IMR-90 (cell line): ENCODE measurements around the gene ABHD16A. TPM values are rescaled to one million over a fixed set of nuclear protein-coding genes. Genes with fewer than 3 reads are reported as not detected.

Experiments used
- ATAC-seq: fragments of 200-7000 bp; cut with Tn5 transposase; 2 replicates; pipeline ENCODE4 v1.9.1; 2020; ENCODE audit warnings: low read depth, mild to moderate bottlenecking, moderate library complexity
- BruUV-seq: library from RNA; stranded (reverse); fragments of 400-500 nt; replicated peaks from 2 replicates; lab custom pipeline; 2021; lab: Mats Ljungman, UMichigan
- CTCF ChIA-PET: fragments of 300-600 bp; formaldehyde crosslinking; extraction: SDS; loops from one replicate; lab custom pipeline; 2021; ENCODE audit warnings: antibody characterized with exemption; lab: Yijun Ruan, JAX
- POLR2A ChIA-PET: fragments of 300-600 bp; sonication (Branson Sonifier 250); formaldehyde crosslinking; loops from one replicate; lab custom pipeline; 2022; ENCODE audit warnings: antibody characterized with exemption; ENCODE audit not compliant: unreplicated experiment; lab: Charles Lee
- DNase-seq: peaks from one replicate; pipeline ENCODE4 v3.0.0; 2013
- H2AFZ ChIP-seq: replicated peaks from 2 replicates; pipeline ENCODE3; 2013; ENCODE audit warnings: low read length, mild to moderate bottlenecking; ENCODE audit not compliant: poor library complexity
- H2AK5ac ChIP-seq: 2 replicates; pipeline ENCODE4 v1.6.1; 2013; ENCODE audit warnings: low read depth, low read length, inconsistent platforms
- H2AK9ac ChIP-seq: replicated peaks from 2 replicates; pipeline ENCODE3; 2013; ENCODE audit warnings: mild to moderate bottlenecking, low read depth, low read length, moderate library complexity; ENCODE audit not compliant: poor library complexity
- H2BK120ac ChIP-seq: 2 replicates; pipeline ENCODE4 v1.6.1; 2013; ENCODE audit warnings: low read depth, low read length, inconsistent platforms
- H2BK15ac ChIP-seq: 3 replicates; pipeline ENCODE4 v1.6.1; 2013; ENCODE audit warnings: low read depth, low read length, inconsistent platforms
- H2BK20ac ChIP-seq: 2 replicates; pipeline ENCODE4 v1.6.1; 2013; ENCODE audit warnings: low read depth, mild to moderate bottlenecking, inconsistent platforms, low read length, moderate library complexity
- H2BK5ac ChIP-seq: 2 replicates; pipeline ENCODE4 v1.6.1; 2013; ENCODE audit warnings: mild to moderate bottlenecking, low read depth, low read length, inconsistent platforms; ENCODE audit not compliant: poor library complexity, severe bottlenecking
- H3K14ac ChIP-seq: replicated peaks from 2 replicates; pipeline ENCODE4 v1.6.1; 2013; ENCODE audit warnings: low read depth, low read length, inconsistent platforms
- H3K18ac ChIP-seq: 2 replicates; pipeline ENCODE4 v1.6.1; 2013; ENCODE audit warnings: low read depth, low read length, control low read depth
- H3K23ac ChIP-seq: 2 replicates; pipeline ENCODE4 v1.6.1; 2013; ENCODE audit warnings: low read depth, low read length, inconsistent platforms
- H3K27ac ChIP-seq: 2 replicates; pipeline ENCODE4 v1.5.1; 2013; ENCODE audit warnings: mild to moderate bottlenecking, control low read depth, low read length; ENCODE audit not compliant: insufficient read depth
- H3K27me3 ChIP-seq: 2 replicates; pipeline ENCODE4 v1.6.1; 2013; ENCODE audit warnings: low read length; ENCODE audit not compliant: control insufficient read depth, insufficient read depth
- H3K36me3 ChIP-seq: 2 replicates; pipeline ENCODE4 v1.6.1; 2013; ENCODE audit warnings: low read length, mixed read lengths; ENCODE audit not compliant: control insufficient read depth, insufficient read depth
- H3K4ac ChIP-seq: 2 replicates; pipeline ENCODE4 v1.6.1; 2013; ENCODE audit warnings: low read depth, low read length, inconsistent platforms
- H3K4me1 ChIP-seq: 2 replicates; pipeline ENCODE4 v1.6.1; 2013; ENCODE audit warnings: low read length, mixed read lengths; ENCODE audit not compliant: control insufficient read depth, insufficient read depth
- H3K4me2 ChIP-seq: 2 replicates; pipeline ENCODE4 v1.6.1; 2013; ENCODE audit warnings: low read depth, mild to moderate bottlenecking, control low read depth, low read length, moderate library complexity
- H3K4me3 ChIP-seq: 2 replicates; pipeline ENCODE4 v1.5.1; 2013; ENCODE audit warnings: low read depth, mild to moderate bottlenecking, control low read depth, low read length, moderate library complexity; ENCODE audit not compliant: insufficient read depth
- H3K56ac ChIP-seq: 2 replicates; pipeline ENCODE4 v1.6.1; 2013; ENCODE audit warnings: low read length, inconsistent platforms; ENCODE audit not compliant: insufficient read depth; ENCODE audit errors: extremely low read depth
- H3K79me1 ChIP-seq, 2 experiments: 2 replicates each; pipeline ENCODE4 v1.6.1; 2013; ENCODE audit warnings: low read length in 2 of 2, inconsistent platforms in 1 of 2, low read depth in 1 of 2
- H3K9ac ChIP-seq: 2 replicates; pipeline ENCODE4 v1.6.1; 2013; ENCODE audit warnings: low read depth, low read length, control low read depth
- H3K9me1 ChIP-seq: 2 replicates; pipeline ENCODE4 v1.6.1; 2013; ENCODE audit warnings: low read length, inconsistent platforms; ENCODE audit not compliant: insufficient read depth
- H3K9me3 ChIP-seq: 2 replicates; pipeline ENCODE4 v1.6.1; 2013; ENCODE audit warnings: low read length; ENCODE audit not compliant: control insufficient read depth, insufficient read depth
- H4K20me1 ChIP-seq: 2 replicates; pipeline ENCODE4 v1.6.1; 2013; ENCODE audit warnings: low read length, inconsistent platforms; ENCODE audit not compliant: insufficient read depth
- H4K5ac ChIP-seq: 2 replicates; pipeline ENCODE4 v1.6.1; 2013; ENCODE audit warnings: mild to moderate bottlenecking, low read depth, low read length, control low read depth
- H4K8ac ChIP-seq, 2 experiments: 2 replicates each; pipeline ENCODE4 v1.6.1; 2013; ENCODE audit warnings: low read depth in 2 of 2, low read length in 2 of 2, control low read depth in 1 of 2, inconsistent platforms in 1 of 2
- H4K91ac ChIP-seq: 2 replicates; pipeline ENCODE4 v1.6.1; 2013; ENCODE audit warnings: low read depth, low read length, inconsistent platforms; ENCODE audit not compliant: insufficient read depth
- BHLHE40 ChIP-seq: fragments of 150-350 bp; IDR thresholded peaks from 2 replicates; pipeline ENCODE4 v1.6.1; 2016; ENCODE audit warnings: mild to moderate bottlenecking, low read depth, low read length
- CEBPB ChIP-seq: IDR thresholded peaks from 2 replicates; pipeline ENCODE4 v1.6.1; 2012; ENCODE audit warnings: low read depth, low read length, improper control_type of control experiment
- CHD1 ChIP-seq: IDR thresholded peaks from 2 replicates; pipeline ENCODE4 v1.6.1; 2012; ENCODE audit warnings: low read depth, low read length, improper control_type of control experiment
- FOS ChIP-seq: fragments of 150-350 bp; IDR thresholded peaks from 2 replicates; pipeline ENCODE4 v1.6.1; 2016; ENCODE audit warnings: low read depth, low read length
- MAZ ChIP-seq: IDR thresholded peaks from 2 replicates; pipeline ENCODE4 v1.6.1; 2012; ENCODE audit warnings: low read depth, mild to moderate bottlenecking, low read length, improper control_type of control experiment, moderate library complexity, borderline replicate concordance
- MXI1 ChIP-seq: IDR thresholded peaks from 2 replicates; pipeline ENCODE4 v1.6.1; 2012; ENCODE audit warnings: low read depth, mild to moderate bottlenecking, low read length, moderate library complexity, borderline replicate concordance
- POLR2A ChIP-seq: IDR thresholded peaks from 2 replicates; pipeline ENCODE4 v1.6.1; 2012; ENCODE audit warnings: mild to moderate bottlenecking, low read depth, low read length
- RCOR1 ChIP-seq: IDR thresholded peaks from 2 replicates; pipeline ENCODE4 v1.6.1; 2012; ENCODE audit warnings: mild to moderate bottlenecking, low read length, improper control_type of control experiment; ENCODE audit not compliant: insufficient replicate concordance
- RFX5 ChIP-seq: IDR thresholded peaks from 2 replicates; pipeline ENCODE4 v1.8.0; 2012; ENCODE audit warnings: low read depth, mild to moderate bottlenecking, low read length, moderate library complexity
- SMC3 ChIP-seq: fragments of 150-350 bp; IDR thresholded peaks from 2 replicates; pipeline ENCODE4 v1.6.1; 2016; ENCODE audit warnings: low read depth, mild to moderate bottlenecking, antibody characterized with exemption, low read length, moderate library complexity
- WGBS, 2 experiments: methylation state at CpG; one replicate each; pipeline versions ENCODE4 v1.1.5 to v1.1.7; 2013; ENCODE audit warnings: missing lambda C conversion rate in 2 of 2; ENCODE audit not compliant: insufficient read length in 1 of 2; ENCODE audit errors: extremely low coverage in 2 of 2; 5-methylcytosine and 5-hydroxymethylcytosine counted together
- dilution Hi-C: fragments of 300-500 bp; cut with HindIII; formaldehyde crosslinking; loops from one replicate; pipeline ENCODE4 v1.14.3; 2018; ENCODE audit warnings: low sequenced_read_pairs; ENCODE audit not compliant: unreplicated experiment
- in situ Hi-C: fragments of 300-500 bp; cut with MboI; formaldehyde crosslinking; loops from 3 replicates; pipeline ENCODE4 v1.14.3; 2019; ENCODE audit warnings: low sequenced_read_pairs, inconsistent platforms, mixed read lengths
- intact Hi-C: fragments of 100-400 bp; cut with micrococcal nuclease; formaldehyde crosslinking; loops from 2 replicates; pipeline ENCODE4 v1.10.0; 2022
- polyA plus RNA-seq, 3 experiments: library from polyadenylated mRNA; depleted of rRNA; stranded (reverse); fragments of >200 nt; gene quantifications; 2 replicates each; pipeline ENCODE4 v1.2.3, GENCODE V29; 2012; ENCODE audit warnings: low replicate concordance in 1 of 3
- total RNA-seq: library from RNA; depleted of rRNA; stranded (reverse); fragments of >200 nt; gene quantifications from 2 replicates; pipeline ENCODE4 v1.2.3, GENCODE V29; 2012
- TF ChIP-seq, protein P1 (sequence below): conservative IDR thresholded peaks from 2 replicates; pipeline ENCODE4 v1.5.1; 2012; ENCODE audit warnings: mild to moderate bottlenecking, low read depth, low read length, improper control_type of control experiment
- TF ChIP-seq, protein P2 (sequence below): fragments of 150-350 bp; IDR thresholded peaks from 2 replicates; pipeline ENCODE4 v1.6.1; 2016; ENCODE audit warnings: low read depth, mild to moderate bottlenecking, low read length, moderate library complexity, borderline replicate concordance

Gene ABHD16A
- total and polyA plus RNA-seq, 2 of the 4 experiments (the other 2 are of a cell fraction) = 31.5 to 35.1 TPM

GRCh38 chr6:31692886-31693285 is 10.2 kb downstream of the ABHD16A start:
- DNase-seq = no peak
- Histone ChIP-seq H3K9ac (no peak overlapping the region), H3K27me3 (no peaks in the 10 kb centered on the region), H3K4me3 (no peak overlapping the region), H4K5ac (no peak overlapping the region), H3K79me1 (peaks cover 4 to 18% of the 10 kb centered on the region in 2 experiments; a peak in 3 of 4 replicates), H2BK20ac (no peak overlapping the region), H3K4me1 (no peaks in the 10 kb centered on the region), H4K20me1 (0 out of 2 replicates have a peak, but pooled peaks cover 4% of the 10 kb centered on the region), H3K56ac (no peak overlapping the region), H3K36me3 (peaks cover 69% of the 10 kb centered on the region), H2BK120ac (no peak overlapping the region), H3K27ac (no peak overlapping the region), H3K4ac (no peak overlapping the region), H3K18ac (no peak overlapping the region), H4K91ac (no peak overlapping the region), H2AFZ (no peak overlapping the region), H2BK15ac (no peak overlapping the region), H4K8ac (no peak overlapping the region), H2BK5ac (no peak overlapping the region), H2AK9ac (no peak overlapping the region), H3K9me1 (no peaks in the 10 kb centered on the region), H2AK5ac (no peak overlapping the region), H3K4me2 (no peak overlapping the region), H3K14ac (no peak overlapping the region), H3K9me3 (no peaks in the 10 kb centered on the region), H3K23ac (no peak overlapping the region)
- ChIA-PET CTCF (no interaction called here), POLR2A (no interaction called here)
- intact Hi-C loops (no loop called here), in situ Hi-C loops (no loop called here), dilution Hi-C loops (no loop called here)
- BruUV-seq = no TSS peak
- ATAC-seq = no peak
- 92% methylated on average over 7 of the region's 9 CpGs; no CpG with 5 or more reads in 1 of the 2 experiments for WGBS, 2 experiments
- TF ChIP-seq FOS (no peak), POLR2A (no peak), MXI1 (no peak), SMC3 (no peak), RCOR1 (no peak), CEBPB (no peak), CHD1 (no peak), MAZ (no peak), BHLHE40 (no peak), RFX5 (no peak)
- TF ChIP-seq, protein P1, sequence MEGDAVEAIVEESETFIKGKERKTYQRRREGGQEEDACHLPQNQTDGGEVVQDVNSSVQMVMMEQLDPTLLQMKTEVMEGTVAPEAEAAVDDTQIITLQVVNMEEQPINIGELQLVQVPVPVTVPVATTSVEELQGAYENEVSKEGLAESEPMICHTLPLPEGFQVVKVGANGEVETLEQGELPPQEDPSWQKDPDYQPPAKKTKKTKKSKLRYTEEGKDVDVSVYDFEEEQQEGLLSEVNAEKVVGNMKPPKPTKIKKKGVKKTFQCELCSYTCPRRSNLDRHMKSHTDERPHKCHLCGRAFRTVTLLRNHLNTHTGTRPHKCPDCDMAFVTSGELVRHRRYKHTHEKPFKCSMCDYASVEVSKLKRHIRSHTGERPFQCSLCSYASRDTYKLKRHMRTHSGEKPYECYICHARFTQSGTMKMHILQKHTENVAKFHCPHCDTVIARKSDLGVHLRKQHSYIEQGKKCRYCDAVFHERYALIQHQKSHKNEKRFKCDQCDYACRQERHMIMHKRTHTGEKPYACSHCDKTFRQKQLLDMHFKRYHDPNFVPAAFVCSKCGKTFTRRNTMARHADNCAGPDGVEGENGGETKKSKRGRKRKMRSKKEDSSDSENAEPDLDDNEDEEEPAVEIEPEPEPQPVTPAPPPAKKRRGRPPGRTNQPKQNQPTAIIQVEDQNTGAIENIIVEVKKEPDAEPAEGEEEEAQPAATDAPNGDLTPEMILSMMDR = no peak
- TF ChIP-seq, protein P2, sequence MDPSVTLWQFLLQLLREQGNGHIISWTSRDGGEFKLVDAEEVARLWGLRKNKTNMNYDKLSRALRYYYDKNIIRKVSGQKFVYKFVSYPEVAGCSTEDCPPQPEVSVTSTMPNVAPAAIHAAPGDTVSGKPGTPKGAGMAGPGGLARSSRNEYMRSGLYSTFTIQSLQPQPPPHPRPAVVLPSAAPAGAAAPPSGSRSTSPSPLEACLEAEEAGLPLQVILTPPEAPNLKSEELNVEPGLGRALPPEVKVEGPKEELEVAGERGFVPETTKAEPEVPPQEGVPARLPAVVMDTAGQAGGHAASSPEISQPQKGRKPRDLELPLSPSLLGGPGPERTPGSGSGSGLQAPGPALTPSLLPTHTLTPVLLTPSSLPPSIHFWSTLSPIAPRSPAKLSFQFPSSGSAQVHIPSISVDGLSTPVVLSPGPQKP = no peak
